Activated CD4-positive, CD25-positive, alpha-beta regulatory T cell treated with anti-CD3 and anti-CD28 coated beads, Interleukin-2, amount 50 U/mL, for 24 hours (primary cell): ENCODE data around the gene ZG16.
"Not testable (repeated sequence)": the region's sequence is repeated elsewhere in the genome, so short reads cannot be mapped to it uniquely, and the experiment has no call there.

Experiments
- ATAC-seq, 2 donors: fragments of 150-1000 bp; cut with Tn5 transposase; one replicate each; pipeline ENCODE4 v1.10.0; 2021; ENCODE audit warnings: mild to moderate bottlenecking in 1 of 2, moderate library complexity in 1 of 2

Gene ZG16, protein sequence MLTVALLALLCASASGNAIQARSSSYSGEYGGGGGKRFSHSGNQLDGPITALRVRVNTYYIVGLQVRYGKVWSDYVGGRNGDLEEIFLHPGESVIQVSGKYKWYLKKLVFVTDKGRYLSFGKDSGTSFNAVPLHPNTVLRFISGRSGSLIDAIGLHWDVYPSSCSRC

DNA sequence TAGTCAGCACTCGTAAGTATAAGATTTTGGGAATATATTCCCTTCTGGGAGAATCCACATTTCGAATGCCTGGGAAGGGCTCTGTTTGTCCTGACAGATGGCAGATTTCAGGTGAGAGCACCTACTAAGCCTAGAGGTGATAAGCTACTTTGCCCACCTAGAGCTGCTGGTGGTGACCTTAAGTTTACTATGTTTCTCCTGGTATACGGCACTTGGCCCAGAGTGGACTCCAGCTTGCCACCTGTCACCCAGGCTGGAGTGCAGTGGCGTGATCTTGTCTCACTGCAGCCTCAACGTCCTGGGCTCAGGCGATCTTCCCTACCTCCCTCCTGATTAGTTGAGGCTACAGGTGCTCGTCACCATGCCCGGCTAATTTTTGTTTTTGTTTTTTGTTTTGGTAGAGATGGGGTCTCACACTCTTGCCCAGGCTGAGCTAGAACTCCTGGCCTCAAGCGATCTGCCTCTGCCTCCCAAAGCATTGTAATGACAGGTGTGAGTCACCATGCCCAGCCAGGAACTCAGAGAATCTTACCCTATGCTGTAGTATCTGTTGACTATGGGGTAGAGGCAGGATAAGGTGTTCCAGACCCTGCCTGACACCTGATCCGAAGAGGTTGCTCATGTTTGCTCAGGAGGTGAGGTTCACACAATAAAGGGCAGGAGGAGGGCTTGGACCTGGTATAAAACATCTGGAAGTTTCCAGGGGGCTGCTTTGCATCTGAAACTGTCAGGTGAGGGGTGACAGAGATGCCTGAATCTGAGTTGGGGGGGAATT is at the start of gene ZG16:
ZG16 (plus strand) TSS at position 681 of the 775 bp plus-strand sequence. CDS start 1,011 bp downstream, outside the sequence.
- no peak for ATAC-seq

DNA sequence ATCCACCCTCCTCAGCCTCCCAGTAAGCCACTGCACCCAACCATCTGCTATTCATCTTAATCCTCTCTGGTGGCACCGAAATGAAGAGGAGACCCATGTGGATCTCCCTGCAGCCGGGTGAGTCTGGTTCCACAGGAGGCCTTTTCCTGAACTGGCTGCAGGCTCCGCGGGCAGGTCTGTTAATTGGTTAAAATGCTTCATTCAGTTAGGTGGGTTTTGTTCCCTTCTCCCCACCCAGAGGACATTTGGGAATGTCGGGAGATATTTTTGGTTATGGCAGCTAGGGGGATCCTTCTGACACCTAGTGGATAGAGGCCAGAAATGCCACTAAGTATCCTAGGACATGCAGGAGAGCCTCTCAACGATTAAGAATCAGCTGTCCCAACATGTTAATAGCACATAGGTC is 48.9 kb upstream of the ZG16 start:
- ATAC-seq: no peak

DNA sequence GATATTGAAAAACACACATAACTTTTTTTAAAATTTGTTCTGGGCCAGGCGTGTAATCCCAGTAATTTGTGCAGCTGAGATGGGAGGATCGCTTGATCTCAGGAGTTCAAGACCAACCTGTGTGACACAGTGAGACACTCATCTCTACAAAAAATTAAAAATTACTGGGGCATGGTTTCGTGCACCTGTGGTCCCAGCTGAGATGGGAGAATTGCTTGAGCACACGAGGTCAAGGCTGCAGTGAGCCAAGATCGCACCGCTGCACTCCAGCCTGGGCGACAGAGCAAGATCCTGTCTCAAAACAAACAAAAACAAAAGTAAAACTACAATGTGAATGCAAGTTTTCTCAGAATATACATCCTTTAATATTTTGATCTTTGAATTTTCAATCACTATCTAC is 47.4 kb upstream of the ZG16 start:
- ATAC-seq: no peak

GRCh38 chr16:29731768-29732601 is 46.1 kb upstream of the ZG16 start:
- peak; percentile 95 to 97 for ATAC-seq

DNA sequence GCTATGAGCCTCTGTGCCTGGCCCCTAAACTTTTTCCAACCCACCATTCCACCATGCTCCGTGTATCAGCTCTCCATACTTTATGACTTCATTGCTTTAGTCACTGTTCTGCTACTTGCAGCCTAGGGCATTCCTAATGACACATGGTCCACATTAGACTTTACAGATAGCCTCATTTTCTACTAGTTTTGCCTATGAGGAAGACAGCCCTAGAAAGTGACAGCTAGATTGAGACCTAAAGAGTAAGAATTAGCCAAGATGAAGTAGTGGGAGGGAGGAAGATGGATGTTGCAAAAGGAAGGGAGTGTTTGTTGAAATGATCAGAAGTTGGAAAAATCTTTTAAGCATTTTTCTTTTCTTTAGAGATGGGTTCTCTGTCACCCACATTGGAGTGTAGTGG is 43.3 kb upstream of the ZG16 start:
- no peak for ATAC-seq

- no peak for ATAC-seq
Observed at GRCh38 chr16:29736112-29736511, 41.9 kb upstream of the ZG16 start.

- ATAC-seq: no peak
Observed at GRCh38 chr16:29736764-29737163, 41.3 kb upstream of the ZG16 start.

GRCh38 chr16:29737713-29738112 is 40.3 kb upstream of the ZG16 start:
- no peak for ATAC-seq

DNA sequence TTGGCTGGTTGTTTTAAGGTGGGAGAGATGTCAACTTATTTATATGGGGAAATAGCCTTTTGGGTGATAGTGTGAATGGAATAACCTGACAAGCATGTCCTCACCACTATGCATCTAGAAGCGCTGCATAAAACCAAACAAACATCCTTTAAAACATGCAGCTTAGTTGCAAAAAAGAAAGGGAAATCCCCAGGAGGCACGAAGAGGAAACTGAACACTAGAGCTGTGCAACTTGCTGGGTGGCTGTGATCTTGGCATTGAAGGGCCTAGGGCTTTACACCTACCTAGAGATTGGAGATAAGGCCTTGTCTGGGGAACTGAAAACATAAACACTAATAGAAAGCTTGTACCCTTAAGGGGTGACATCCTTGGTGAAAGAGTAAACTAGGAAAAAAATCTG is 39.5 kb upstream of the ZG16 start:
- ATAC-seq: peak; percentile 89 to 91

DNA sequence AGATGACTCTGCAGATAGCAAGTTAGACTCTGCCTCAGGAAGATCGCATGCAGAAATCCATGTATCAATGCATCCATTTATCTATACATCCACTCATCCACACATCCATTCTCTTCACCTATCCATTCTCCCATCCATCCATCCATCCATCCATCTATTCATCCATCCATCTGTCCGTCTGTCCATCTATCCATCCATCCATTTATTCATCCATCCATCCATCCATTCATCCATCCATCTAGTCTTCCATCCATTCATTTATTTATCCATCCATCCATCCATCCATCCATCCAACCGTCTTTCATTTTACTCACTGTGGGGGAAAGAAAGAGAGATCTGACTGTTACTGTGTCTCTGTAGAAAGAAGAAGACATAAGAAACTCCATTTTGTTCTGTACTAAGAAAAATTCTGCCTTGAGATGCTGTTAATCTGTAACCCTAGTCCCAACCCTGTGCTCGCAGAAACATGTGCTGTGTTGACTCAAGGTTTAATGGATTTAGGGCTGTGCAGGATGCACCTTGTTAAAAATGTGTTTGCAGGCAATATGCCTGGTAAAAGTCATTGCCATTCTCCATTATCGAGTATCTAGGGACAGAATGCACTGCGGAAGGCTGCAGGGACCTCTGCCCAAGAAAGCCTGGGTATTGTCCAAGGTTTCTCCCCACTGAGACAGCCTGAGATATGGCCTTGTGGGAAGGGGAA is 38.0 kb upstream of the ZG16 start:
- ATAC-seq: not testable (repeated sequence)

DNA sequence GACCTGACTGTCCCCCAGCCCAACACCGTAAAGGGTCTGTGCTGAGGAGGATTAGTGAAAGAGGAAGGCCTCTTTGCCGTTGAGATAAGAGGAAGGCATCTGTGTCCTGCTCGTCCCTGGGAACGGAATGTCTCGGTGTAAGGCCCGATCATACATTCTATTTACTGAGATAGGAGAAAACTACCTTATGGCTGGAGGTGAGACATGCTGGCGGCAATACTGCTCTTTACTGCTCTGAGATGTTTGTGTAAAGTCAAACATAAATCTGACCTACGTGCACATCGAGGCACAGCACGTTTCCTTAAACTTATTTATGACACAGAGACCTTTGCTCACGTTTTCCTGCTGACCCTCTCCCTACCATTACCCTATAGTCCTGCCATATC is 37.4 kb upstream of the ZG16 start:
- ATAC-seq: not testable (repeated sequence)

- ATAC-seq: no peak
Observed at GRCh38 chr16:29742683-29743275, 35.3 kb upstream of the ZG16 start.

DNA sequence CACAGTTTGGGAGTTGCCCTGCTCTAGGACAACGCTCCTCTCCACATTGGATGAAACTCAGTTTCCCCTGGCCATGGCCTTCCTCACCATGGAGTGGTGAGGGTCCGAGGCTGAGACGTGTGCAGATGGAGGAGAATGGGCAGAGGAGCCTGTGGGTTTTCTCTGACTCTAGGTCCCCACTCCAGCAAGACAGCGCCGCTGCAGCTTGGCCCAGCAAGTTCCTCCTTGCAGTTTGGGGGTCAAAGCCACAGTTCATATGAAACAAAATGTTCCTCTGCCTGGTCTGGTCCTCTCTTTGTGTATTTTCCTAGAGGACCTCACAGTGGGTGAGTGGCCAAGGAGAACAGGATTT is 34.6 kb upstream of the ZG16 start:
- ATAC-seq: no peak

GRCh38 chr16:29743827-29744531 is 34.1 kb upstream of the ZG16 start:
- ATAC-seq: no peak

DNA sequence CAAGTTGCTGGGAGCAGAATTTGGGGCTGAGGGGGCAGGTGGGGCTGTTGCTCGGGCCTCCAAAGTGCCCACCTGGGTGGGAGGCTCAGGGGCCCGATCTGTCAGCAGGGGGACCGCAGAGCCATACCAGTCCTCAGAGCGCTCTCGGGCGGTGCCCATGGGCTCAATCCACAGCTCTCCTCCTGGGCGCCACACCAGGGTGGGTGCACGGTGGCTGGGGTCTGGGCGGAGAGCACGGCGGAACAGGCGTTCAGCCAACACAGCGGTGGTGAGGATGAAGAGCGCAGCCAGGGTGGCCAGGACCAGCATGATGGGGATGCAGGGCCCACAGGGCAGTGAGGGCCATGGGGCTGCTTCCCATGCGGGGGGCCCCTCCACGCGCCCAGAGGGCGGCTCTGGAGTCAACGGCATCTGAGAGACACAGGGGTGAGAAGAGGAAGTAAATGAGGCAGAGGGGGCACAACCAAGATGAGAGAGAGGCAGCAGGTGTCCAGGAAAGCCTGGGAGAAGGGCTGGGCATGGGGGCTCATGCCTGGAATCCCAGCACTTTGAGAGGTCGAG is 33.4 kb upstream of the ZG16 start:
- no peak for ATAC-seq

- ATAC-seq: peak; percentile 67 to 73
Observed at GRCh38 chr16:29745121-29745852, 32.8 kb upstream of the ZG16 start.

- ATAC-seq: peak; percentile 74 to 78
Observed at GRCh38 chr16:29745853-29746345, 32.2 kb upstream of the ZG16 start, which contains the start of gene C16orf54. Gene C16orf54 (minus strand): TSS chr16:29745990. CDS start chr16:29744951, 1,039 bp downstream.

DNA sequence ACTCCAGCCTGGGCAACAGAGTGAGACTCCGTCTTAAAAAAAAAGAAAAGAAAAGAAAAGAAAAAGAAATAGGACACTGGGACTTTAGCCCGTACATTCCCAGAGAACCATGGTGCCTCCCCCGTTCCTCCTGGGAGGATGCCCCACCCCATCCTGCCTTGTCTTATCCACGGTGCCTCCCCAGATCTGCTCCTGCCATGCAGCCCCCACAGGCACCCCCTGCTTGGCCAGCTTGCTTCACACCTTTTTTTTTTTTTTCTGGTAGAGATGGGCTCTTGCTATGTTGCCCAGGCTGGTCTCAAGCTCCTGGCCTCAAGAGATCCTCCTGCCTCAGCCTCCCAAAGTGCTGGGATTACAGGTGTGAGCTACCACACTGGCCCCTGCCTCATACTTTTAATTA is 31.5 kb upstream of the ZG16 start:
- ATAC-seq: not testable (repeated sequence)

GRCh38 chr16:29747947-29748759 is 29.9 kb upstream of the ZG16 start:
- no peak for ATAC-seq

DNA sequence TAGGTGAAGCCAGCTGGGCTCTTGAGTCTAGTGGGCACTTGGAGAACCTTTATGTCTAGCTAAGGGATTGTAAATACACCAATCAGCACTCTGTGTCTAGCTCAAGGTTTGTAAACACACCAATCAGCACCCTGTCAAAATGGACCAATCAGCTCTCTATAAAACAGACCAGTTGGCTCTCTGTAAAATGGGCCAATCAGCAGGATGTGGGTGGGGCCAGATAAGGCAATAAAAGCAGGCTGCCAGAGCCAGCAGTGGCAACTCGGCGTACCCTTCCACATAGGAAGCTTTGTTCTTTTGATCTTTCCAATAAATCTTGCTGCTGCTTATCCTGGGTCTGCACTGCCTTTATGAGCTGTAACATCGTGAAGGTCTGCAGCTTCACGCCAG is 29.3 kb upstream of the ZG16 start:
- ATAC-seq: not testable (repeated sequence)
